IMR-90 (cell line): ENCODE results near the gene AKT3. TPM values are rescaled to one million over a fixed set of nuclear protein-coding genes. Genes with fewer than 3 reads are reported as not detected.

Source experiments
- ATAC-seq: fragments of 200-7000 bp; cut with Tn5 transposase; 2 replicates; pipeline ENCODE4 v1.9.1; 2020; ENCODE audit warnings: low read depth, mild to moderate bottlenecking, moderate library complexity
- BruUV-seq: library from RNA; stranded (reverse); fragments of 400-500 nt; replicated peaks from 2 replicates; lab custom pipeline; 2021; lab: Mats Ljungman, UMichigan
- CTCF ChIA-PET: fragments of 300-600 bp; formaldehyde crosslinking; extraction: SDS; loops from one replicate; lab custom pipeline; 2021; ENCODE audit warnings: antibody characterized with exemption; lab: Yijun Ruan, JAX
- POLR2A ChIA-PET: fragments of 300-600 bp; sonication (Branson Sonifier 250); formaldehyde crosslinking; loops from one replicate; lab custom pipeline; 2022; ENCODE audit warnings: antibody characterized with exemption; ENCODE audit not compliant: unreplicated experiment; lab: Charles Lee
- DNase-seq: peaks from one replicate; pipeline ENCODE4 v3.0.0; 2013
- H2AFZ ChIP-seq: replicated peaks from 2 replicates; pipeline ENCODE3; 2013; ENCODE audit warnings: low read length, mild to moderate bottlenecking; ENCODE audit not compliant: poor library complexity
- H2AK5ac ChIP-seq: 2 replicates; pipeline ENCODE4 v1.6.1; 2013; ENCODE audit warnings: low read depth, low read length, inconsistent platforms
- H2AK9ac ChIP-seq: replicated peaks from 2 replicates; pipeline ENCODE3; 2013; ENCODE audit warnings: mild to moderate bottlenecking, low read depth, low read length, moderate library complexity; ENCODE audit not compliant: poor library complexity
- H2BK120ac ChIP-seq: 2 replicates; pipeline ENCODE4 v1.6.1; 2013; ENCODE audit warnings: low read depth, low read length, inconsistent platforms
- H2BK15ac ChIP-seq: 3 replicates; pipeline ENCODE4 v1.6.1; 2013; ENCODE audit warnings: low read depth, low read length, inconsistent platforms
- H2BK20ac ChIP-seq: 2 replicates; pipeline ENCODE4 v1.6.1; 2013; ENCODE audit warnings: low read depth, mild to moderate bottlenecking, inconsistent platforms, low read length, moderate library complexity
- H2BK5ac ChIP-seq: 2 replicates; pipeline ENCODE4 v1.6.1; 2013; ENCODE audit warnings: mild to moderate bottlenecking, low read depth, low read length, inconsistent platforms; ENCODE audit not compliant: poor library complexity, severe bottlenecking
- H3K14ac ChIP-seq: replicated peaks from 2 replicates; pipeline ENCODE4 v1.6.1; 2013; ENCODE audit warnings: low read depth, low read length, inconsistent platforms
- H3K18ac ChIP-seq: 2 replicates; pipeline ENCODE4 v1.6.1; 2013; ENCODE audit warnings: low read depth, low read length, control low read depth
- H3K23ac ChIP-seq: 2 replicates; pipeline ENCODE4 v1.6.1; 2013; ENCODE audit warnings: low read depth, low read length, inconsistent platforms
- H3K27ac ChIP-seq: 2 replicates; pipeline ENCODE4 v1.5.1; 2013; ENCODE audit warnings: mild to moderate bottlenecking, control low read depth, low read length; ENCODE audit not compliant: insufficient read depth
- H3K27me3 ChIP-seq: 2 replicates; pipeline ENCODE4 v1.6.1; 2013; ENCODE audit warnings: low read length; ENCODE audit not compliant: control insufficient read depth, insufficient read depth
- H3K36me3 ChIP-seq: 2 replicates; pipeline ENCODE4 v1.6.1; 2013; ENCODE audit warnings: low read length, mixed read lengths; ENCODE audit not compliant: control insufficient read depth, insufficient read depth
- H3K4ac ChIP-seq: 2 replicates; pipeline ENCODE4 v1.6.1; 2013; ENCODE audit warnings: low read depth, low read length, inconsistent platforms
- H3K4me1 ChIP-seq: 2 replicates; pipeline ENCODE4 v1.6.1; 2013; ENCODE audit warnings: low read length, mixed read lengths; ENCODE audit not compliant: control insufficient read depth, insufficient read depth
- H3K4me2 ChIP-seq: 2 replicates; pipeline ENCODE4 v1.6.1; 2013; ENCODE audit warnings: low read depth, mild to moderate bottlenecking, control low read depth, low read length, moderate library complexity
- H3K4me3 ChIP-seq: 2 replicates; pipeline ENCODE4 v1.5.1; 2013; ENCODE audit warnings: low read depth, mild to moderate bottlenecking, control low read depth, low read length, moderate library complexity; ENCODE audit not compliant: insufficient read depth
- H3K56ac ChIP-seq: 2 replicates; pipeline ENCODE4 v1.6.1; 2013; ENCODE audit warnings: low read length, inconsistent platforms; ENCODE audit not compliant: insufficient read depth; ENCODE audit errors: extremely low read depth
- H3K79me1 ChIP-seq, 2 experiments: 2 replicates each; pipeline ENCODE4 v1.6.1; 2013; ENCODE audit warnings: low read length in 2 of 2, inconsistent platforms in 1 of 2, low read depth in 1 of 2
- H3K9ac ChIP-seq: 2 replicates; pipeline ENCODE4 v1.6.1; 2013; ENCODE audit warnings: low read depth, low read length, control low read depth
- H3K9me1 ChIP-seq: 2 replicates; pipeline ENCODE4 v1.6.1; 2013; ENCODE audit warnings: low read length, inconsistent platforms; ENCODE audit not compliant: insufficient read depth
- H3K9me3 ChIP-seq: 2 replicates; pipeline ENCODE4 v1.6.1; 2013; ENCODE audit warnings: low read length; ENCODE audit not compliant: control insufficient read depth, insufficient read depth
- H4K20me1 ChIP-seq: 2 replicates; pipeline ENCODE4 v1.6.1; 2013; ENCODE audit warnings: low read length, inconsistent platforms; ENCODE audit not compliant: insufficient read depth
- H4K5ac ChIP-seq: 2 replicates; pipeline ENCODE4 v1.6.1; 2013; ENCODE audit warnings: mild to moderate bottlenecking, low read depth, low read length, control low read depth
- H4K8ac ChIP-seq, 2 experiments: 2 replicates each; pipeline ENCODE4 v1.6.1; 2013; ENCODE audit warnings: low read depth in 2 of 2, low read length in 2 of 2, control low read depth in 1 of 2, inconsistent platforms in 1 of 2
- H4K91ac ChIP-seq: 2 replicates; pipeline ENCODE4 v1.6.1; 2013; ENCODE audit warnings: low read depth, low read length, inconsistent platforms; ENCODE audit not compliant: insufficient read depth
- BHLHE40 ChIP-seq: fragments of 150-350 bp; IDR thresholded peaks from 2 replicates; pipeline ENCODE4 v1.6.1; 2016; ENCODE audit warnings: mild to moderate bottlenecking, low read depth, low read length
- CHD1 ChIP-seq: IDR thresholded peaks from 2 replicates; pipeline ENCODE4 v1.6.1; 2012; ENCODE audit warnings: low read depth, low read length, improper control_type of control experiment
- FOS ChIP-seq: fragments of 150-350 bp; IDR thresholded peaks from 2 replicates; pipeline ENCODE4 v1.6.1; 2016; ENCODE audit warnings: low read depth, low read length
- POLR2A ChIP-seq: IDR thresholded peaks from 2 replicates; pipeline ENCODE4 v1.6.1; 2012; ENCODE audit warnings: mild to moderate bottlenecking, low read depth, low read length
- WGBS, 2 experiments: methylation state at CpG; one replicate each; pipeline versions ENCODE4 v1.1.5 to v1.1.7; 2013; ENCODE audit warnings: missing lambda C conversion rate in 2 of 2; ENCODE audit not compliant: insufficient read length in 1 of 2; ENCODE audit errors: extremely low coverage in 2 of 2; 5-methylcytosine and 5-hydroxymethylcytosine counted together
- dilution Hi-C: fragments of 300-500 bp; cut with HindIII; formaldehyde crosslinking; loops from one replicate; pipeline ENCODE4 v1.14.3; 2018; ENCODE audit warnings: low sequenced_read_pairs; ENCODE audit not compliant: unreplicated experiment
- in situ Hi-C: fragments of 300-500 bp; cut with MboI; formaldehyde crosslinking; loops from 3 replicates; pipeline ENCODE4 v1.14.3; 2019; ENCODE audit warnings: low sequenced_read_pairs, inconsistent platforms, mixed read lengths
- intact Hi-C: fragments of 100-400 bp; cut with micrococcal nuclease; formaldehyde crosslinking; loops from 2 replicates; pipeline ENCODE4 v1.10.0; 2022
- polyA plus RNA-seq, 3 experiments: library from polyadenylated mRNA; depleted of rRNA; stranded (reverse); fragments of >200 nt; gene quantifications; 2 replicates each; pipeline ENCODE4 v1.2.3, GENCODE V29; 2012; ENCODE audit warnings: low replicate concordance in 1 of 3
- total RNA-seq: library from RNA; depleted of rRNA; stranded (reverse); fragments of >200 nt; gene quantifications from 2 replicates; pipeline ENCODE4 v1.2.3, GENCODE V29; 2012
- TF ChIP-seq, protein P1 (sequence below): conservative IDR thresholded peaks from 2 replicates; pipeline ENCODE4 v1.5.1; 2012; ENCODE audit warnings: mild to moderate bottlenecking, low read depth, low read length, improper control_type of control experiment

The AKT3 gene
- total and polyA plus RNA-seq, 2 of the 4 experiments (the other 2 are of a cell fraction), result 15.2 to 19.4 TPM

- Histone ChIP-seq H3K4me2 (no peak overlapping the region), H4K5ac (no peak overlapping the region), H3K4me1 (peaks cover 15% of the 10 kb centered on the region), H2BK20ac (no peak overlapping the region; the same call in 1 of the 2 replicates), H3K9ac (no peak overlapping the region), H3K18ac (no peak overlapping the region), H3K9me3 (no peaks in the 10 kb centered on the region), H3K27ac (0 out of 2 replicates have a peak overlapping the region, but pooled peaks have one; percentile 5), H2AFZ (no peak overlapping the region), H4K91ac (no peak overlapping the region), H2AK5ac (peak overlapping the region; percentile 98), H2BK5ac (no peak overlapping the region), H3K79me1 (peaks cover 3 to 9% of the 10 kb centered on the region in 2 experiments; a peak in 2 of 4 replicates), H4K8ac (0 out of 4 replicates have a peak overlapping the region, but pooled peaks of 1 of the 2 experiments have one; percentile 1), H3K36me3 (peaks cover 6% of the 10 kb centered on the region), H3K27me3 (no peaks in the 10 kb centered on the region), H4K20me1 (no peaks in the 10 kb centered on the region), H3K9me1 (peaks cover 3% of the 10 kb centered on the region), H2AK9ac (peak overlapping the region; percentile 19), H2BK120ac (peak overlapping the region; percentile 64; the same call in 1 of the 2 replicates), H3K4ac (peak overlapping the region; percentile 71), H3K14ac (peak overlapping the region; percentile 51; the same call in 1 of the 2 replicates), H3K4me3 (no peak overlapping the region), H3K23ac (peak overlapping the region; percentile 43; the same call in 1 of the 2 replicates), H2BK15ac (peak overlapping the region; percentile 46; the same call in 1 of the 3 replicates), H3K56ac (no peak overlapping the region)
- in situ Hi-C loops (no loop called here), intact Hi-C loops (no loop called here), dilution Hi-C loops (no loop called here)
- no CpG with 5 or more reads among the region's 5 CpGs for WGBS, 2 experiments
- ChIA-PET CTCF (no interaction called here), POLR2A (no interaction called here)
- DNase-seq, result no peak
- BruUV-seq, result no TSS peak
- TF ChIP-seq CHD1 (no peak), FOS (no peak), BHLHE40 (no peak), POLR2A (no peak)
- TF ChIP-seq, protein P1, sequence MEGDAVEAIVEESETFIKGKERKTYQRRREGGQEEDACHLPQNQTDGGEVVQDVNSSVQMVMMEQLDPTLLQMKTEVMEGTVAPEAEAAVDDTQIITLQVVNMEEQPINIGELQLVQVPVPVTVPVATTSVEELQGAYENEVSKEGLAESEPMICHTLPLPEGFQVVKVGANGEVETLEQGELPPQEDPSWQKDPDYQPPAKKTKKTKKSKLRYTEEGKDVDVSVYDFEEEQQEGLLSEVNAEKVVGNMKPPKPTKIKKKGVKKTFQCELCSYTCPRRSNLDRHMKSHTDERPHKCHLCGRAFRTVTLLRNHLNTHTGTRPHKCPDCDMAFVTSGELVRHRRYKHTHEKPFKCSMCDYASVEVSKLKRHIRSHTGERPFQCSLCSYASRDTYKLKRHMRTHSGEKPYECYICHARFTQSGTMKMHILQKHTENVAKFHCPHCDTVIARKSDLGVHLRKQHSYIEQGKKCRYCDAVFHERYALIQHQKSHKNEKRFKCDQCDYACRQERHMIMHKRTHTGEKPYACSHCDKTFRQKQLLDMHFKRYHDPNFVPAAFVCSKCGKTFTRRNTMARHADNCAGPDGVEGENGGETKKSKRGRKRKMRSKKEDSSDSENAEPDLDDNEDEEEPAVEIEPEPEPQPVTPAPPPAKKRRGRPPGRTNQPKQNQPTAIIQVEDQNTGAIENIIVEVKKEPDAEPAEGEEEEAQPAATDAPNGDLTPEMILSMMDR, result no peak
- no peak for ATAC-seq
Observed at GRCh38 chr1:243500512-243500911, 349.5 kb downstream of the AKT3 start.
